MM.1S (cell line): ENCODE results near the gene ROBO3.

Source experiments
- DNase-seq: peaks from one replicate; pipeline ENCODE4 v3.0.0-alpha.2; 2015
- H2AFZ ChIP-seq: fragments of 300-600 bp; sonication (generic); 2 replicates; pipeline ENCODE4 v1.6.0; 2016; ENCODE audit warnings: antibody characterized with exemption, low read length
- H3F3A ChIP-seq: fragments of 300-600 bp; sonication (generic); 2 replicates; pipeline ENCODE4 v1.6.1; 2016; ENCODE audit warnings: mild to moderate bottlenecking, antibody characterized with exemption, low read length, moderate library complexity, mixed read lengths; ENCODE audit not compliant: insufficient read depth
- H3K27ac ChIP-seq: fragments of 300-600 bp; sonication (generic); 2 replicates; pipeline ENCODE4 v1.5.1; 2016; ENCODE audit warnings: mild to moderate bottlenecking, low read length
- H3K27me3 ChIP-seq: fragments of 300-600 bp; sonication (generic); replicated peaks from 2 replicates; pipeline ENCODE4 v1.6.0; 2016; ENCODE audit warnings: low read length; ENCODE audit not compliant: insufficient read depth
- H3K36me3 ChIP-seq: fragments of 300-600 bp; sonication (generic); replicated peaks from 2 replicates; pipeline ENCODE4 v1.6.1; 2016; ENCODE audit warnings: mild to moderate bottlenecking, low read length, mixed read lengths; ENCODE audit not compliant: insufficient read depth
- H3K4me1 ChIP-seq: fragments of 300-600 bp; sonication (generic); 2 replicates; pipeline ENCODE4 v1.6.1; 2016; ENCODE audit warnings: low read length, mixed read lengths
- H3K4me2 ChIP-seq: fragments of 300-600 bp; sonication (generic); 2 replicates; pipeline ENCODE4 v1.6.0; 2016; ENCODE audit warnings: low read depth, low read length
- H3K4me3 ChIP-seq: fragments of 300-600 bp; sonication (generic); 2 replicates; pipeline ENCODE4 v1.5.1; 2016; ENCODE audit warnings: low read length, mixed read lengths
- H3K79me2 ChIP-seq: fragments of 300-600 bp; sonication (generic); 2 replicates; pipeline ENCODE4 v1.6.1; 2016; ENCODE audit warnings: mixed run types, low read length, mixed read lengths
- H3K9ac ChIP-seq: fragments of 300-600 bp; sonication (generic); 2 replicates; pipeline ENCODE4 v1.6.1; 2016; ENCODE audit warnings: low read length, mixed read lengths
- H3K9me2 ChIP-seq: fragments of 300-600 bp; sonication (generic); replicated peaks from 2 replicates; pipeline ENCODE4 v1.6.1; 2016; ENCODE audit warnings: mild to moderate bottlenecking, low read length, mixed read lengths; ENCODE audit not compliant: insufficient read depth
- H3K9me3 ChIP-seq: fragments of 300-600 bp; sonication (generic); replicated peaks from 2 replicates; pipeline ENCODE4 v1.6.1; 2016; ENCODE audit warnings: mild to moderate bottlenecking, low read length, mixed read lengths; ENCODE audit not compliant: insufficient read depth
- H4K20me1 ChIP-seq: fragments of 300-600 bp; sonication (generic); 2 replicates; pipeline ENCODE4 v1.6.1; 2016; ENCODE audit warnings: mild to moderate bottlenecking, low read length, moderate library complexity, mixed read lengths; ENCODE audit not compliant: insufficient read depth
- CTCF ChIP-seq: fragments of 300-600 bp; sonication (generic); IDR thresholded peaks from 2 replicates; pipeline ENCODE4 v1.5.1; 2016; ENCODE audit warnings: antibody characterized with exemption, low read length, mixed read lengths
- EZH2 ChIP-seq: fragments of 300-600 bp; sonication (generic); optimal IDR thresholded peaks from 2 replicates; pipeline ENCODE3; 2017; ENCODE audit warnings: low read depth, mild to moderate bottlenecking, antibody characterized with exemption, low read length, mixed read lengths
- EZH2phosphoT487 ChIP-seq: fragments of 300-600 bp; sonication (generic); IDR thresholded peaks from 2 replicates; pipeline ENCODE4 v1.6.1; 2018; ENCODE audit warnings: antibody characterized with exemption, low read length

ROBO3 gene

GRCh38 chr11:124863137-124863825, 2.0 kb upstream of the ROBO3 start:
- Histone ChIP-seq H2AFZ (no peak overlapping the region), H3K9me3 (no peaks in the 10 kb centered on the region), H3K79me2 (no peaks in the 10 kb centered on the region), H3F3A (no peaks in the 10 kb centered on the region), H3K27me3 (peaks cover 50% of the 10 kb centered on the region), H3K9ac (no peak overlapping the region), H3K36me3 (no peaks in the 10 kb centered on the region), H3K9me2 (no peaks in the 10 kb centered on the region), H4K20me1 (no peaks in the 10 kb centered on the region), H3K4me1 (no peaks in the 10 kb centered on the region), H3K4me2 (no peak overlapping the region), H3K27ac (no peak overlapping the region), H3K4me3 (no peak overlapping the region)
- no peak for DNase-seq
- TF ChIP-seq CTCF: no peak
- TF ChIP-seq EZH2: no peak
- TF ChIP-seq EZH2phosphoT487: no peak

DNA sequence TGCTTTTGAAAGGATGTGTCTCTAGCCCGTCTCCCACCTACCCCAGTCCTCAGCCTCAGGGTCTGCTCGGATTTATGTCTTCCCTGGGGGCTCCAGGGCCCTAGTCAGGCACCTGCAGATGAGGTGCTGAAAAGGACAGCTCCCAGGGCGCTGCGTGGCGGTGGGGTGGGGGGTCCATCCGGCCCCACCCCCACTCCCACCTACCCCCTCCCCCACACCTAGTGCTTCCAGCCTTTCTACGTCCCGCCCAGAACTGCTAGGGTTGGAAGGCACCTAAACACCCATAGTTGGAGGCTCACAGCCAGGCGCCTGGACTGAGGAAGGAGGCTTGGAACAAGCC, 1.4 kb upstream of the ROBO3 start:
- Histone ChIP-seq H3K9ac (no peak overlapping the region), H3K36me3 (no peaks in the 10 kb centered on the region), H3K27me3 (peaks cover 55% of the 10 kb centered on the region), H3K4me3 (no peak overlapping the region), H3K9me3 (no peaks in the 10 kb centered on the region), H3K27ac (no peak overlapping the region), H2AFZ (no peak overlapping the region), H3F3A (no peaks in the 10 kb centered on the region), H4K20me1 (no peaks in the 10 kb centered on the region), H3K4me2 (no peak overlapping the region), H3K9me2 (no peaks in the 10 kb centered on the region), H3K4me1 (no peaks in the 10 kb centered on the region), H3K79me2 (no peaks in the 10 kb centered on the region)
- TF ChIP-seq CTCF (no peak), EZH2phosphoT487 (no peak)
- no peak for DNase-seq

GRCh38 chr11:124864176-124864891, 898 bp upstream of the ROBO3 start:
- H3K79me2 ChIP-seq: no peaks in the 10 kb centered on the region
- H3K27me3 ChIP-seq: peaks cover 59% of the 10 kb centered on the region
- no peaks in the 10 kb centered on the region for H3F3A ChIP-seq
- no peak overlapping the region for H3K4me2 ChIP-seq
- no peaks in the 10 kb centered on the region for H4K20me1 ChIP-seq
- no peak overlapping the region for H3K4me3 ChIP-seq
- no peaks in the 10 kb centered on the region for H3K36me3 ChIP-seq
- no peak overlapping the region for H3K27ac ChIP-seq
- no peaks in the 10 kb centered on the region for H3K9me3 ChIP-seq
- no peaks in the 10 kb centered on the region for H3K4me1 ChIP-seq
- TF ChIP-seq EZH2 (no peak), EZH2phosphoT487 (no peak), CTCF (no peak)
- no peak overlapping the region for H2AFZ ChIP-seq
- H3K9me2 ChIP-seq: no peaks in the 10 kb centered on the region
- no peak for DNase-seq
- H3K9ac ChIP-seq: no peak overlapping the region
